Stomach (tissue), 9 donors: ENCODE results near the gene DYRK1A. TPM values are rescaled to one million over a fixed set of nuclear protein-coding genes. Genes with fewer than 3 reads are reported as not detected.
A peak's percentile ranks its signal among the peaks of the same experiment; 100 is the strongest.

ENCODE experiments used
- DNase-seq, 2 donors: peaks; one replicate each; pipeline versions ENCODE4 v3.0.0 to v3.0.0-alpha.2; 2013 to 2019
- H3K27ac ChIP-seq, 5 donors: fragments of 200-600 bp in 4 of 5; sonication (generic) in 4 of 5; one replicate each; pipeline ENCODE4 v1.5.1; 2013 to 2019; ENCODE audit warnings: mild to moderate bottlenecking in 1 of 5, moderate library complexity in 1 of 5
- H3K27me3 ChIP-seq, 3 donors: fragments of 200-600 bp; sonication (generic); one replicate each; pipeline ENCODE4 v1.5.1; 2017 to 2019; ENCODE audit warnings: mixed run types in 1 of 3
- H3K36me3 ChIP-seq, 4 donors: fragments of 200-600 bp; sonication (generic); 1 replicate in 3 of 4; 2 replicates in 1 of 4; pipeline ENCODE4 v1.5.1; 2016 to 2019
- H3K4me1 ChIP-seq, 4 donors: fragments of 200-600 bp; sonication (generic); one replicate each; pipeline ENCODE4 v1.5.1; 2016 to 2019
- H3K4me3 ChIP-seq, 4 donors: fragments of 200-600 bp; sonication (generic) in 3 of 4; one replicate each; pipeline ENCODE4 v1.5.1; 2016 to 2019; ENCODE audit warnings: mild to moderate bottlenecking in 1 of 4
- H3K9me3 ChIP-seq, 4 donors: fragments of 200-600 bp; sonication (generic); one replicate each; pipeline ENCODE4 v1.5.1; 2016 to 2019
- EP300 ChIP-seq: sonication (generic); formaldehyde crosslinking; IDR thresholded peaks from one replicate; pipeline ENCODE4 v1.6.1; 2017; ENCODE audit warnings: antibody characterized with exemption
- POLR2A ChIP-seq, 4 donors: fragments of 450-650 bp; IDR thresholded peaks; one replicate each; pipeline ENCODE4 v1.6.1; 2016; ENCODE audit warnings: antibody characterized with exemption in 4 of 4, control low read depth in 2 of 4, mild to moderate bottlenecking in 1 of 4, moderate library complexity in 1 of 4
- POLR2AphosphoS5 ChIP-seq, 3 donors: sonication (generic); formaldehyde crosslinking; IDR thresholded peaks; one replicate each; pipeline ENCODE4 v1.6.1; 2016; ENCODE audit warnings: antibody characterized with exemption in 3 of 3
- WGBS, 5 donors: extraction: QIAGEN DNeasy Blood & Tissue Kit in 3 of 5; methylation state at CpG; one replicate each; pipeline versions ENCODE4 v1.1.5 to v1.1.7; 2013 to 2018; 5-methylcytosine and 5-hydroxymethylcytosine counted together
- intact Hi-C: fragments of 100-400 bp; cut with DNase I; formaldehyde crosslinking; loops from one replicate; pipeline ENCODE4 v1.15.1; 2023; ENCODE audit warnings: low total_unique reads
- polyA plus RNA-seq, 3 donors: library from polyadenylated mRNA; stranded (reverse); fragments of 200-250 nt; gene quantifications; one replicate each; pipeline ENCODE4 v1.2.3, GENCODE V29; 2013
- total RNA-seq, 5 donors: library from RNA; depleted of rRNA; stranded (reverse); fragments of >200 nt; gene quantifications; one replicate each; pipeline versions ENCODE4 v1.1.0 to v1.2.3, GENCODE V29; 2014 to 2016
- TF ChIP-seq, protein P1 (sequence below), 7 experiments: fragments of 450-650 bp in 4 of 7; fragments of 200-600 bp in 3 of 7; sonication (generic) in 3 of 7; IDR thresholded peaks; one replicate each; pipeline ENCODE4 v1.5.1; 2016 to 2019; ENCODE audit warnings: antibody characterized with exemption in 7 of 7, control low read depth in 2 of 7, mild to moderate bottlenecking in 1 of 7
- donor health status: healthy with polysubstance abuse.
- donor health status: Bipolar disorder and iron deficiency.
- donor health status: healthy.

The DYRK1A gene
- total and polyA plus RNA-seq, 8 donors: 10.1 to 124 (median 67.0) TPM

DNA sequence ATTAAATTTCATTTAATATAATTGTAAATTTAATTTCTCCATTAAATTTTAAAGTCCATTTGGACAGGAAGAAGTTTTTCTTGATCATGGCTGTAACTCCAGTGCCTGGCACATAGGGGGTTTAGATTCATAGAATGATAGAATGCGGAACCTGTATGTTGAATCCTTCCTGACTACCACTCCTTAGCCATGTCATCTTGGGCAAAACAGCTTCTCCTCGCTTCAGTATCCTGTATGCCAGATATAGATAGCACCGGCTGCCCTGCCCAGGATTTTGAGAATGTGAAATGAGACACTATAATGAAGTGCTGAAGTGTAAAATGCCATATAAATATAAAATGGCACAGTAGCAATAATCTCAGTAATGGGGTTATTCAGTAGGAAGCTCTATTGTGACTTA is 6.4 kb downstream of the DYRK1A start:
- intact Hi-C loops: no loop called here
- Histone ChIP-seq H3K4me3 (no peak overlapping the region), H3K27ac (peak overlapping the region in 3 of 5 donors; percentile 4 to 16 (median 11)), H3K36me3 (no peaks in the 10 kb centered on the region), H3K9me3 (no peaks in the 10 kb centered on the region), H3K4me1 (peaks cover 49 to 96% (median 87%) of the 10 kb centered on the region in 4 donors), H3K27me3 (no peaks in the 10 kb centered on the region)
- TF ChIP-seq EP300 (no peak), POLR2AphosphoS5 (IDR thresholded peaks at IDR 0.05) (no peak), POLR2A (IDR thresholded peaks at IDR 0.05) (no peak)
- TF ChIP-seq, protein P1, sequence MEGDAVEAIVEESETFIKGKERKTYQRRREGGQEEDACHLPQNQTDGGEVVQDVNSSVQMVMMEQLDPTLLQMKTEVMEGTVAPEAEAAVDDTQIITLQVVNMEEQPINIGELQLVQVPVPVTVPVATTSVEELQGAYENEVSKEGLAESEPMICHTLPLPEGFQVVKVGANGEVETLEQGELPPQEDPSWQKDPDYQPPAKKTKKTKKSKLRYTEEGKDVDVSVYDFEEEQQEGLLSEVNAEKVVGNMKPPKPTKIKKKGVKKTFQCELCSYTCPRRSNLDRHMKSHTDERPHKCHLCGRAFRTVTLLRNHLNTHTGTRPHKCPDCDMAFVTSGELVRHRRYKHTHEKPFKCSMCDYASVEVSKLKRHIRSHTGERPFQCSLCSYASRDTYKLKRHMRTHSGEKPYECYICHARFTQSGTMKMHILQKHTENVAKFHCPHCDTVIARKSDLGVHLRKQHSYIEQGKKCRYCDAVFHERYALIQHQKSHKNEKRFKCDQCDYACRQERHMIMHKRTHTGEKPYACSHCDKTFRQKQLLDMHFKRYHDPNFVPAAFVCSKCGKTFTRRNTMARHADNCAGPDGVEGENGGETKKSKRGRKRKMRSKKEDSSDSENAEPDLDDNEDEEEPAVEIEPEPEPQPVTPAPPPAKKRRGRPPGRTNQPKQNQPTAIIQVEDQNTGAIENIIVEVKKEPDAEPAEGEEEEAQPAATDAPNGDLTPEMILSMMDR (IDR thresholded peaks at IDR 0.05): no peak
- DNase-seq: no peak
- 80 to 91% (median 84%) methylated on average over 3 of the region's 3 CpGs for WGBS, 5 donors

DNA sequence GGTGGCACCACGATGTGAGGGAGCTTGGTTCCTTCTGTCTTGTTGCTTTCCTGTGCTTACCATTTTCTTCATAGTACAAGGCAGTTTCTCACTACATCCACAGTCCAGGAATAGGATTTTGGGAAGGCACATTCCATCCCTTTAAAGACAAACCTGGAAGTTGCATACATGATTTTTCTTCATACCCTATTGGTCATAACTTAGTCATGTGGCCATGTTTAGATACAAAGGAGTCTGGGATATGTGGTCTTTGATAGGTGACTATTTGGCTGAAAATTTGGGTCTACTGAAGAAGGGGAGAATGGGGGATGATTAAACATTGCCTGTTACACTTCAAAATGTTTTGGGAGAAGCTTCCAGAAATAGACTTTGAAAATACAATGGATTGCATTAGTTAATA is 7.0 kb downstream of the DYRK1A start:
- no peaks in the 10 kb centered on the region for H3K27me3 ChIP-seq
- no peaks in the 10 kb centered on the region for H3K36me3 ChIP-seq
- no peak overlapping the region for H3K4me3 ChIP-seq
- WGBS, 5 donors: 29 to 63% (median 40%) methylated on average over 1 of the region's 1 CpG
- no peak for DNase-seq
- H3K9me3 ChIP-seq: no peaks in the 10 kb centered on the region
- TF ChIP-seq EP300: no peak
- TF ChIP-seq, protein P1 (IDR thresholded peaks at IDR 0.05): no peak
- TF ChIP-seq POLR2AphosphoS5 (IDR thresholded peaks at IDR 0.05): no peak
- TF ChIP-seq POLR2A (IDR thresholded peaks at IDR 0.05): no peak
- H3K4me1 ChIP-seq: peaks cover 49 to 100% (median 91%) of the 10 kb centered on the region in 4 donors
- intact Hi-C loops: no loop called here
- H3K27ac ChIP-seq: peak overlapping the region in 3 of 5 donors; percentile 4 to 16 (median 11)

DNA sequence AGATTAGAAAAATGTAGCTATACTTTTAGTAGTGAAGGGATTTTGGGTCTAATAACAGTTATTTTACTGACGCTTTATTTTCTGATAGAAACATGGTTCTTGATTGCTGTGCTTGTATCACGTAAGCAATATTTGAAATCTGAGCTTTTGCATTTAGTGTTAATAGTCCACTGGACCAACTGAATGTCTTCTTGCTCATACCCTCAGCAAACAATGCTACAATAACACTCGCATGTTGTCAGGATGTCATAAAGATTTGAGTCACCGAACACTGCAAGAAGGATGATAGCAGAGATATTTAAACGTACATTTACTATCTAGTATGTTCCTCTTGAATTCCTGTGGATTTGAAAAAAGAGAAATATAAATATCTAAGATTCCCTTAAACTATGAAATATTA is 7.5 kb downstream of the DYRK1A start:
- Histone ChIP-seq H3K36me3 (no peaks in the 10 kb centered on the region), H3K4me3 (no peak overlapping the region), H3K27me3 (no peaks in the 10 kb centered on the region), H3K27ac (peak overlapping the region in 3 of 5 donors; percentile 16 to 48 (median 26)), H3K9me3 (no peaks in the 10 kb centered on the region), H3K4me1 (peaks cover 54 to 100% (median 91%) of the 10 kb centered on the region in 4 donors)
- WGBS, 5 donors: 63 to 79% (median 72%) methylated on average over 5 of the region's 5 CpGs
- DNase-seq: no peak
- no peak for TF ChIP-seq POLR2AphosphoS5 (IDR thresholded peaks at IDR 0.05)
- TF ChIP-seq, protein P1 (IDR thresholded peaks at IDR 0.05): no peak
- TF ChIP-seq POLR2A (IDR thresholded peaks at IDR 0.05): no peak
- TF ChIP-seq EP300: no peak
- intact Hi-C loops: no loop called here

DNA sequence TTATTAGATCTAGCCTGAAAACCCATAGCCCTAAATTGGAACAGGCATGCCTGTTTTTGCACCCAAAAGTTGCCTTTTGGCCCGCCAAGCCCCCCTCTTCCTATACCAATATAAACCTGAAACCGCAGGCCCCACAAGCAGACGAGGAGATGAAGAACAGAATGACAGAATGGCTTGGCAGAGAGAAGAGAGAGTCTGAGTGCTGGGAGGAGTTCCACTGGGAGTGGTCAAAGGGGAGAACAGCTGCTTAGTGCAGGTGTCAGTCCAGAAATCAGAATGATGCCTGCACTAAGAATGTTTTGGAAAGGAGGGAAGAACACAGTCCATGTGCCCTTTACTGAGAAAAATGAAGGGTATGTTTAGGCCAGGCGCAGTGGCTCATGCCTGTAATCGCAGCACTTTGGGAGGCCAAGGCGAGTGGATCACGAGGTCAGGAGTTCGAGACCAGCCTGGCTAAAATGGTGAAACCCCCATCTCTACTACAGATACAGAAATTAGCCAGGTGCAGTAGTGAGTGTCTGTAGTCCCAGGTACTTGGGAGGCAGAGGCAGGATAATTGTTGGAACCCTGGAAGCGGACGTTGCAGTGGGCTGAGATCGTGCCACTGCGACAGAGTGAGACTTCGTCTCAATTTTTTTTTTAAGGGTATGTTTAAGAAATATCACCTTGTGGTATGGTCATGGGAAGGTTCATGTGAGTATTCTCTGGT is 9.4 kb downstream of the DYRK1A start:
- intact Hi-C loops: no loop called here
- H3K4me3 ChIP-seq: no peak overlapping the region
- peaks cover 72 to 100% (median 93%) of the 10 kb centered on the region in 4 donors for H3K4me1 ChIP-seq
- 75 to 88% (median 80%) methylated on average over 12 to 13 of the region's 13 CpGs for WGBS, 5 donors
- no peak for TF ChIP-seq POLR2AphosphoS5 (IDR thresholded peaks at IDR 0.05)
- no peak for DNase-seq
- H3K9me3 ChIP-seq: no peaks in the 10 kb centered on the region
- H3K36me3 ChIP-seq: no peaks in the 10 kb centered on the region
- no peaks in the 10 kb centered on the region for H3K27me3 ChIP-seq
- H3K27ac ChIP-seq: peak overlapping the region in 1 of 5 donors; percentile 52

DNA sequence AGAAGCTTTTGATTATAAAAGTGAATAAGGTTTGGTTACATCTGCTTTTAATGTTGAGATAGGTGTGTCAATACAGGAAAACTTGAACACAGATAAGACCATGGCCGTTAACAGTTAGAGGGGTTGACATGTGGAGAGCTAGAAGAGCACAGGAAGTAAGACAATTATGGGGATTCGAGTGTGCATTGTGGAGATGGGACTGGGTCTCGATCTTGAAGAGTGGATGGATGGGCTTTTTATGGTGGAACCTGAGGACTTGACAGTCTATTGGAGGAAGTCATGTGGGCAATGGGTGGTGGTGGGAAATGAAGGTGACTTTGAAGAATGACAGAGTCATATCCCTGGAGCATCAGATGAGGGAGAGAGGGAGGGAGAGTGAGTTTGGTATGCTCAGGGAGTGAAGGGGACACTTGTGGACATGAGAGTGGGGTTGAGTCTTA is 12.1 kb downstream of the DYRK1A start:
- peaks cover 69 to 99% (median 87%) of the 10 kb centered on the region in 4 donors for H3K4me1 ChIP-seq

More for the DNA sequence above, 12.1 kb downstream of the DYRK1A start:
- WGBS, 5 donors: 46 to 67% (median 62%) methylated on average over 3 of the region's 3 CpGs
- Histone ChIP-seq H3K27me3 (no peaks in the 10 kb centered on the region), H3K36me3 (no peaks in the 10 kb centered on the region), H3K4me3 (no peak overlapping the region), H3K27ac (no peak overlapping the region), H3K9me3 (no peaks in the 10 kb centered on the region)
- TF ChIP-seq, protein P1 (IDR thresholded peaks at IDR 0.05): no peak
- TF ChIP-seq POLR2A (IDR thresholded peaks at IDR 0.05): no peak
- no peak for TF ChIP-seq POLR2AphosphoS5 (IDR thresholded peaks at IDR 0.05)
- TF ChIP-seq EP300: no peak
- DNase-seq: no peak
- intact Hi-C loops: no loop called here
